ENCODE data around the gene CCDC18.
A peak's percentile ranks its signal among the peaks of the same experiment; 100 is the strongest.

Gene CCDC18

DNA sequence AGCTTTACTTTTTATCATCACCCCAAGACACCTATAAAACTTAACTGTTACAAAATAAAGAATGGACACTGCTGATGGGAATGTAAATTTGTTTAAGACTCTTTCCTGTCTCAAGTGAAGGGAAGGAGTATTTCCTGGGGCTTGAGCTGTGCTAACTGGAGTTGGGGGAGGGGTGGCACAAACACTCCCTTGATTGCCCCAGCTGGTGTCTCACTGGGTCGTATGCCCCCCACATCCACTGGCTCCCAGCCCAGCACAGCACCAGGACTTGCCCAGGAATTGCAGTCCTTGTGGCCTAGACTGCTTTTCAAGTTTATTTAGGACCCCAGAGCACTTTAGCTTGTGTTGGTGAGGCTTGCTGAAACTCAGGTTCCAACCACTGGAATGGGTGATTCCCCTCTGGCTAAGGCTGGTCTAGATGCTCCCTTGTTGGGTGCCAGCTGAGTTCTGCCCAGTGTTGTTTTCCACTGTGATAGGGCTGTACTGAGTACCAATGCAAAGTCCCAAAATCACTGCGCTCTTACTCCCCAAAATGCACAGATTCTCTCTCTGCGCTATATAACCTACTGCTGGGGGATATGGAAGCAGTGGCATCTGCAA is 116.1 kb downstream of the CCDC18 start:
- no peak for FAIRE-seq
- no peak for DNase-seq (ENCODE audit: extremely low spot score, insufficient read length, low read depth)

DNA sequence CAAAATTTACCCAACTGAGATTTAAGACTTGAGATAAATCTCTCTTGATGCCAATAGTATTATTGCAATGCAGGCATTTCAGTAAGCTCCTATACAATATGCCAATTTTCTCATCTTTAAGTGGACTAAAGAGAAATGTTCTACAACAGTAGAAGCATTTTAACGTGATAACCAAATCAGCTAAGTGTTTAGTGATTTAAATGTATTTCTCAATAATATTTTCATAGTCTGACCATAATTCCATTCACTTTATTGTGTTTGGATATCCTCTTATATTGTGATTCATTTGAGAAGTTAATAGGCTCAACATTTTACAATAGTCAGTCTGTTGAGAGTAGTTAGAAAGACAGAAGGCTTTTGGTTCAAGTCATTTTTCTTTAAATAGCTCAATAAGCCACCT is 120.6 kb downstream of the CCDC18 start:
- FAIRE-seq, result no peak
- no peak for DNase-seq (ENCODE audit: extremely low spot score, insufficient read length, low read depth)

DNA sequence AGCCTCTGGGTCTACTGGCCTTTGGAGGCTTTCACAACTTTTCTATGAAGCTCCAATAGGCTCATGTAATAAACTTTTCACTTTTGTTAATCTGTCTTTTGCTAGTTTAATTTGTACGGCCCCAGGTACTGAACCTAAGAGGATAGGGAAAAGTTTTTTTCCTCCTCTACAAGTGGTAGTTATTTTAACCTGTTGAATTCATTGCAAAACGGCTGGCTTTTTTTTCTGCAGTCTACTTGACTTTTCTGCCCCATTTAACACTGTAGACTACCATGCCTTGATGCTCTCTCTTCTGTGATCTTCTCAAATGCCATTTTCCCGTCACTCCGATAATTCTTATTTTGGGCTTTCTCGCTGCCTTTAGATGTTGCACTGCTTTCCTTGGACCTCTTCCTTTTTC is 121.6 kb downstream of the CCDC18 start:
- DNase-seq (ENCODE audit: extremely low spot score, insufficient read length, low read depth) (no peak), FAIRE-seq (no peak)

DNA sequence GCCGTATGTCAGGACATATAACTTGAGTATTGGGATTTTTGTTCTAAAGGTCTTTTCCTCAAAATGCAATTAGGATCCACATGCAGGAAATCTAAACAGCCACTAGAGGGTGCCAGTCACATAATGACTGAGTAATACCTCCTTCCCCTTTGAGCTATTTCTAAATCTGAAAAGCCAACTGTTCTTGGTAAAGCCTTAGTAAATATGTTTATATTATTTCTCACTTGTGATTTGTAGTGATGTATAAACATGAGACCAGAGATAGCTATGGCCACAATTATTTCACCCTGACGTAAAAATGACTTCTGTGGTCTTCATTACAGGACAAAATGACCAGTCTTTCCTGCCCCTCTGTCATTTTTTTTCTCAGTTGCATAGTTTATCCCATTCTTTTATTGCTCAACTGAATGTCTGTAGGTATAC is 124.2 kb downstream of the CCDC18 start:
- peak; percentile 84 for FAIRE-seq

DNA sequence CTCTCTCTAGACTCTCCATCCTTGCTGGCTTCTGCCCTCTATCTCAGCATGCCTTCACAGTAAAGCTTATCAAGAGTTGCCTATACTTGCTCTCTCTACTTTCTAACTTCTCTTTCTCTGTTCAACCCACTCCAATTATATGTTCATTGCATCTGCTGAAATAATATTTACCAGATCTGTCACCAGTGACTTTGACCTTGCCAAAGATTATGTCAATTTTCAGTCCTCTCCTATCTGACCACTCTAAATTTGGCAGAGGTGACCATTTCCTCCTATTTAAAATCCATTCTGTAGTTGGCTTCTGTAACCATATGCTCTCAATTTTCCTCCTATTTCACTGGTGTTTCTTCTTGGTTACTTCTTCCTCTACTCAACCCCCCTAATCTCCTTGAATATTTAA is 126.4 kb downstream of the CCDC18 start:
- DNase-seq (ENCODE audit: extremely low spot score, insufficient read length, low read depth) (no peak), FAIRE-seq (no peak)

More for the DNA sequence above, 124.2 kb downstream of the CCDC18 start:
- DNase-seq (ENCODE audit: extremely low spot score, insufficient read length, low read depth), result peak; percentile 18

DNA sequence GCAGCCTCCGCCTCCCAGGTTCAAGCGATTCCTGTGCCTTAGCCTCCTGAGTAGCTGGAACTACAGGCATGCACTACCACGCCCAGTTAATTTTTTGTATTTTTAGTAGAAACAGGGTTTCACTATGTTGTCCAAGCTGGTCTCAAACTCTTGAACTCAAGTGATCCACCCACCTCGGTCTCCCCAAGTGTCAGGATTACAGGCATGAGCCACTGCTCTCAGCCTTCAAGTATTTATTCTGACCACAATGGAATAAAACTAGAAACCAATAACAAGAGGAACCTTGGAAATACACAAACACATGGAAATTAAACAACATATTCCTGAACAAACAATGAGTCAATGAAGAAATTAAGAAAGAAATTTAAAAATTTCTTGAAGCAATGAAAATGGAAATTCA is 132.5 kb downstream of the CCDC18 start:
- FAIRE-seq (no peak), DNase-seq (ENCODE audit: extremely low spot score, insufficient read length, low read depth) (no peak)

DNA sequence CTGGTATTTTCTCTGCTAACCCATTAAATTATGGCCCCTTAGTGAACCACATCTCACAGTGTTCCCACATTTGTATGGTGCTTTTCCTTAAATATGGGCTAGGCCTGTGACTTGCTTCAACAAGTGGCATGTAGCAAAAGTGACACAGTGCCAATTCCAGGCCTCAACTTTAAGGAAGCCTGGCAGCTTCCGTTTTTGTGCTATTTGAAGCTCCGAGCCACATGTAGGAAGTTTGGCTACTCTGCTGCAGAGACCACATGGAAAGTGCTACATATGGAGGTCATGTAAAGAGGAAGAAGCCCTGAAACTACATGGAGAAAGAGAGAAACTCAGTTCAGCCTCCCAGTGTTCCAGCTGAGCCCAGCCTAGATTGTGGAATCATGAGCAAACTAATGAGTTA is 136.7 kb downstream of the CCDC18 start:
- FAIRE-seq (no peak), DNase-seq (ENCODE audit: extremely low spot score, insufficient read length, low read depth) (no peak)

DNA sequence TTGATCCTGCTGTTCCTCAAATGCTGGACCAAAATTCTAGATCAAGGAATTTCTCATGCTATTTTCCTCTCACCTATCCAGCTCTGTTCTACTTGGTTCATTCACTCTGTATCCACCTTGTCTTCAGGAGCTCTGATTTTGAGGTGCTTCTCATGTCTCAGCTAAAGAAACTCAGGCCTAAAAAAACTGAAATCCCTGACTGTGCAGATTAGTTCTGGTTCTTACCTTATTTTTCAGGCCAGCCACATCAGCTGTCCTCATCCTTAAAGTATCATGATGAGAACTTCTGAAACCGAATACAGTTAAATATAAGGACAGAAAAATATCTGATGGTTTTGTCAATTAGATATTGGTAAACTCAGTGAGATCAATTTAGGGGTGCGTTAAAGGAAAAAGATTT is 137.4 kb downstream of the CCDC18 start:
- DNase-seq (ENCODE audit: extremely low spot score, insufficient read length, low read depth) (no peak), FAIRE-seq (no peak)

DNA sequence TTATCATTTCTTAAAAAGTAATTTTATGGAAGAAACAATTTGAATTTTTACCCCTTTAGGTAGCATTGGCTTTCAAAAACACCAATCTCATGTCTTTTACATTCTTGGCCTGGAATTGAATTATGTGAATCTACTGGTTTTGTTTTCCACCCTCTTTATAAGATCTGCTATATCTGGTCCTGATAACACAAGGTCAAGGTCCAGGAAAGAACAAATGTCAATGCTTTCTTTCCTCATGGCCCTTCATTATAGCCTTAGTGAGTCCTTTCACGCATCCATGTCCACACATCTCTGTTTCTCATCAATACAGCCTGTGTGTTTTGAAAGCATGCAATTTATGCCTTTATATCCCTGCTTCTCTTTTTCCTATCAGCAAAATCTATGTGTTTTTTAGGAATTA is 141.2 kb downstream of the CCDC18 start:
- no peak for FAIRE-seq
- no peak for DNase-seq (ENCODE audit: extremely low spot score, insufficient read length, low read depth)

DNA sequence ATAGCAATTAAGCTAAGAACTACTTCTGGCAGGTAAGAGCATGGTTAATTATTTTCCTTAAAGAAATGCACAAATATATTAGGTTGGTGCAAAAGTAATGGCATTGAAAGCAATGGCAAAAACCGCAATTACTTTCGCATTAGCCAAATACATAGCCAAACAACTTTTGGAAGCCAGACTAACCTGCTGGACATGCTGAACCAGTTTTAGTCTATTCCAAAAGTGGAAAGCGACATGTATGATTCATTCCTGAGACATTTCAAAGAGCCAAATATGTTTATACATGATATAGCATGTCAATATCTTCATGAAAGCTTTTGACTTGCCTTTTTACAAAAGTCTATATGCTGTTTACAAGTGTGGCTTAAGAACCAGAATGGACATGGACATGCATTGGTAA is 141.8 kb downstream of the CCDC18 start:
- no peak for DNase-seq (ENCODE audit: extremely low spot score, insufficient read length, low read depth)

DNA sequence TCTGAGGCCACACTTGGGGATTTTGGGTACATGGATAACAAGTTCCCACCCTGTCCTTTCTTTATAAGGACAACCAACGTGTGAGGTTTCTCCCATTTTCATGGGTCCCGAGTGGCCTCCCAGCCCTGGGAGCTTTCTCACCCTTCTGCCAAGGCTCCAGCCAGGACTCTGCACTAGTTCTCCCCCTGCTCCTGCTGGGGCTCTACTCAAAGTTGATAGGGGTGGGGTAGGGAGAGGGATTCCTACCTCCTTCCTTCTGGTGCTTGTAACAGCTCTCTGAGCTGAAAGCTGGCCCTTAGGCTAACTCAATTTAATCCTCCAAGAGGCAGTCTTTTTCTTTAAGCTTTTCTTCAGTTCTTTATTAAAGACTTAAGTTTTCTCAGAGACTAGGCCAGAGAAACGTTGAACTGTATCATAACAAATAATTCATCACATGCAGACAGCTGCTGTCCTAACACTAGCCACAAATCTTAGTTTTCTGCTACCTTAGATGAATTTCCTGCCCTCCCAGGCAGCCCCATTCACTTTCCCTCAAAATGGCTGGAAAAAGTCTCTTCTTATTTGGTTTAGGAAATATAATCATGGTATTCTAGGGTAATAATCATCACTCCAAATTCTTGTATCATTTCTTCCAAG is 142.8 kb downstream of the CCDC18 start:
- no peak for DNase-seq (ENCODE audit: extremely low spot score, insufficient read length, low read depth)
- FAIRE-seq, result no peak

More for the DNA sequence above, 141.8 kb downstream of the CCDC18 start:
- no peak for FAIRE-seq

DNA sequence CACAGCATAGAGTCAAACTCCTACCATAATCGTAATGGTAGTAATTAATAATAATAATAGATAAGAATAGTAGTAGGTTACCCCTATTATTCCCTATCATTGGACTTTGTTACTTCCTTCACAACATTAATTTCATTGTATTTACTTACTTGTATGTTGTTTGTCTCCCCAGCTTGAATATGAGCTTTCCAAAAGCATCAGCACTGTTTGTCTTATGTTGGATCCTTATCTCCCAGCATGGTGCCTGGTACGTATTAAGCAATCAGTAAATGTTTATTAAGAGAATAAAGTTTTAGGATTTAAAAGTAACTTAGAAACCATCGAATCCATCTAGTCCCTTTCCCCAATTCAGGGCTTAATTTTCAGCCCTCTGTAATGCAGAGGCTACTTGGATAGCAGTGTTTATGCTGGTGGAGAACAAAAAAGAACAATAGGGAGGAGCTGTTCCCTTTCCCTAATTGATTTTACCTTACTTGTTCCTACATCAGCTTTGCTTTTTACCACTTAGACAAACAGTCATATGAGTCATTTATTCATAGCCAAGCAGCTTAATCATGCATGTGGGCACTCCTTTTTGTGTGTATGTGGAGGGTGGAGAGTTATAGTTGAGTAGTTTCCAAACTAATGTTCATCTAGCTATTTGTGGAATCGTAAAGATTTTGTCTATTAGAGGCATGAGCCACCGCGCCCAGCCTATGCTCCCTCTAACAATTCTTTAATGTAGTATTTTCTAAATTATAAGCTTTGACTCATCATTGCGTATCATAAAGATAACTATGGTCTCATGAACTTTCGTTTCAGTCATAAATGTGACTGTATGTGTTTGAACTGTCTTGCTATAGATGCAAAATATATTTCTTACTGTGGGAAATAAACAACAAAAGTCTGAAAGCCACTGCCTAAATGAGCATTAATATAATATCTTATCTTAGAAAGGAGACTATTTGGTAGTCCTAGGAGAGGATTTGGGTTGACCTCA is 144.3 kb downstream of the CCDC18 start:
- no peak for DNase-seq (ENCODE audit: extremely low spot score, insufficient read length, low read depth)
- FAIRE-seq, result no peak

Data from GM18507 (cell line).